B cell (primary cell): Measurements from ENCODE around the gene ZNF302. TPM values are rescaled to one million over a fixed set of nuclear protein-coding genes. Genes with fewer than 3 reads are reported as not detected.

ENCODE experiments used
- ATAC-seq: fragments of 200-7000 bp; cut with Tn5 transposase; one replicate; pipeline ENCODE4 v1.10.0; 2021; ENCODE audit warnings: low read depth, mild to moderate bottlenecking, moderate number of reproducible peaks, moderate library complexity
- CTCF ChIA-PET: fragments of 350-600 bp; sonication (Branson Sonifier 250); formaldehyde crosslinking; loops from one replicate; lab custom pipeline; 2021; ENCODE audit warnings: antibody characterized with exemption, inconsistent platforms; lab: Charles Lee
- POLR2A ChIA-PET: fragments of 350-600 bp; sonication (Branson Sonifier 250); formaldehyde crosslinking; loops from one replicate; lab custom pipeline; 2021; ENCODE audit warnings: antibody characterized with exemption; lab: Charles Lee
- DNase-seq: peaks from one replicate; pipeline ENCODE4 v3.0.0; 2013
- H2AFZ ChIP-seq: 2 replicates; pipeline ENCODE4 v1.6.1; 2012; ENCODE audit warnings: mild to moderate bottlenecking, low read depth, low read length; ENCODE audit not compliant: insufficient read depth, poor library complexity, severe bottlenecking
- H3K27ac ChIP-seq, 2 donors: 1 replicate in 1 of 2; 2 replicates in 1 of 2; pipeline ENCODE4 v1.5.1; 2012 to 2013; ENCODE audit warnings: low read length in 2 of 2, mild to moderate bottlenecking in 2 of 2, moderate library complexity in 1 of 2
- H3K27me3 ChIP-seq, 4 experiments: fragments of 200-600 bp in 1 of 4; sonication (generic) in 1 of 4; replicated peaks in 1 of 4; 1 replicate in 2 of 4; 2 replicates in 2 of 4; pipeline versions ENCODE4 v1.6.1 to v1.7.0; 2013 to 2016; ENCODE audit warnings: low read length in 3 of 4, mild to moderate bottlenecking in 2 of 4, mixed read lengths in 1 of 4, moderate library complexity in 1 of 4; ENCODE audit not compliant: insufficient read depth in 4 of 4, control insufficient read depth in 3 of 4; ENCODE audit errors: control extremely low read depth in 1 of 4
- H3K36me3 ChIP-seq, 2 experiments: replicated peaks in 1 of 2; 1 replicate in 1 of 2; 2 replicates in 1 of 2; pipeline versions ENCODE4 v1.6.1 to v1.7.1; 2013; ENCODE audit warnings: low read length in 1 of 2; ENCODE audit not compliant: insufficient read depth in 2 of 2, control insufficient read depth in 1 of 2; ENCODE audit errors: control extremely low read depth in 1 of 2, extremely low read depth in 1 of 2
- H3K4me1 ChIP-seq, 2 donors: fragments of 200-600 bp in 1 of 2; sonication (generic) in 1 of 2; 1 replicate in 1 of 2; 2 replicates in 1 of 2; pipeline versions ENCODE4 v1.5.1 to v1.6.1; 2013 to 2017; ENCODE audit warnings: low read length in 2 of 2; ENCODE audit not compliant: control insufficient read depth in 2 of 2, insufficient read depth in 2 of 2
- H3K4me2 ChIP-seq: replicated peaks from 2 replicates; pipeline ENCODE3; 2012; ENCODE audit warnings: mild to moderate bottlenecking, low read depth, low read length; ENCODE audit not compliant: poor library complexity, severe bottlenecking
- H3K4me3 ChIP-seq, 5 experiments: fragments of 200-600 bp in 1 of 5; sonication (generic) in 1 of 5; 1 replicate in 3 of 5; 2 replicates in 2 of 5; pipeline versions ENCODE4 v1.5.1 to v1.7.0; 2011 to 2016; ENCODE audit warnings: low read length in 4 of 5, mild to moderate bottlenecking in 4 of 5, low read depth in 2 of 5, control low read depth in 1 of 5, moderate library complexity in 1 of 5; ENCODE audit not compliant: insufficient read depth in 1 of 5; ENCODE audit errors: control extremely low read depth in 1 of 5, extremely low read depth in 1 of 5
- H3K79me2 ChIP-seq: fragments of 200-600 bp; sonication (generic); one replicate; pipeline ENCODE4 v1.6.0; 2016; ENCODE audit warnings: low read length; ENCODE audit not compliant: control insufficient read depth, insufficient read depth
- H3K9ac ChIP-seq: fragments of 200-600 bp; sonication (generic); 2 replicates; pipeline ENCODE4 v1.6.1; 2017; ENCODE audit warnings: mild to moderate bottlenecking, low read length, moderate library complexity
- H3K9me3 ChIP-seq, 3 donors: one replicate each; pipeline versions ENCODE4 v1.6.1 to v1.7.1; 2013; ENCODE audit warnings: low read length in 2 of 3; ENCODE audit not compliant: control insufficient read depth in 2 of 3, insufficient read depth in 1 of 3; ENCODE audit errors: control extremely low read depth in 1 of 3
- H4K20me1 ChIP-seq: 2 replicates; pipeline ENCODE4 v1.6.0; 2012; ENCODE audit warnings: mild to moderate bottlenecking, low read length; ENCODE audit not compliant: insufficient read depth, control insufficient read depth, poor library complexity, severe bottlenecking
- H3K27ac Mint-ChIP-seq: one replicate; pipeline ENCODE4 v1.8.0; 2021; ENCODE audit warnings: mixed read lengths
- H3K27me3 Mint-ChIP-seq: one replicate; pipeline ENCODE4 v1.8.0; 2021; ENCODE audit warnings: mixed read lengths
- H3K4me1 Mint-ChIP-seq: one replicate; pipeline ENCODE4 v1.8.0; 2021; ENCODE audit warnings: mixed read lengths
- H3K4me3 Mint-ChIP-seq: one replicate; pipeline ENCODE4 v1.8.0; 2021; ENCODE audit warnings: mixed read lengths
- H3K9me3 Mint-ChIP-seq: one replicate; pipeline ENCODE4 v1.8.0; 2022; ENCODE audit warnings: mixed read lengths; ENCODE audit not compliant: insufficient read depth
- CTCF ChIP-seq: fragments of 200-600 bp; IDR thresholded peaks from one replicate; pipeline ENCODE4 v1.8.0; 2022; ENCODE audit warnings: antibody characterized with exemption, mild to moderate bottlenecking
- EZH2 ChIP-seq: IDR thresholded peaks from 2 replicates; pipeline ENCODE4 v1.6.1; 2012; ENCODE audit warnings: borderline replicate concordance, low read depth, mild to moderate bottlenecking, moderate library complexity, low read length; ENCODE audit not compliant: insufficient read depth, poor library complexity, severe bottlenecking
- WGBS: methylation state at CpG from one replicate; pipeline ENCODE4 v1.1.5; 2013; ENCODE audit warnings: missing lambda C conversion rate; ENCODE audit not compliant: insufficient coverage; 5-methylcytosine and 5-hydroxymethylcytosine counted together
- intact Hi-C: fragments of 100-400 bp; cut with micrococcal nuclease; formaldehyde crosslinking; loops from one replicate; pipeline ENCODE4 v1.10.0; 2022
- polyA plus RNA-seq: library from polyadenylated mRNA; depleted of rRNA; stranded (reverse); fragments of >200 nt; gene quantifications from 2 replicates; pipeline ENCODE4 v1.2.3, GENCODE V29; 2012
- total RNA-seq, 2 donors: library from RNA; stranded (reverse); fragments of 120-200 nt in 1 of 2; gene quantifications; 1 replicate in 1 of 2; 2 replicates in 1 of 2; pipeline versions ENCODE4 v1.2.3 to v1.2.4, GENCODE V29; 2013 to 2022

The ZNF302 gene
- total and polyA plus RNA-seq, 2 donors (not counting 1 experiment from before 2014, with no cell fraction given), result 20.4 to 48.4 TPM

GRCh38 chr19:34669305-34669704 lies 8.2 kb upstream of the ZNF302 start:
- WGBS, result 94% methylated on average over 6 of the region's 7 CpGs
- peaks cover 4% of the 10 kb centered on the region for H3K4me1 Mint-ChIP-seq
- POLR2A ChIA-PET, result no interaction called here
- TF ChIP-seq EZH2 (no peak), CTCF (no peak)
- intact Hi-C loops, result no loop called here
- H3K9me3 ChIP-seq, result no peaks in the 10 kb centered on the region
- no peak overlapping the region for H3K4me3 Mint-ChIP-seq
- DNase-seq (no peak), ATAC-seq (no peak)
- no peaks in the 10 kb centered on the region for H3K79me2 ChIP-seq
- H3K9ac ChIP-seq, result no peak overlapping the region
- no peaks in the 10 kb centered on the region for H3K36me3 ChIP-seq
- no peak overlapping the region for H3K27ac ChIP-seq
- H3K9me3 Mint-ChIP-seq, result no peaks in the 10 kb centered on the region
- H3K27me3 Mint-ChIP-seq, result peaks cover 11% of the 10 kb centered on the region
- no peaks in the 10 kb centered on the region for H4K20me1 ChIP-seq
- H3K27ac Mint-ChIP-seq, result no peak overlapping the region
- H3K4me1 ChIP-seq, result peaks cover 0 to 5% of the 10 kb centered on the region in 2 donors
- H2AFZ ChIP-seq, result no peak overlapping the region
- CTCF ChIA-PET, result no interaction called here
- peaks cover 0 to 11% (median 0%) of the 10 kb centered on the region in 4 experiments for H3K27me3 ChIP-seq
- H3K4me3 ChIP-seq, result no peak overlapping the region
- no peak overlapping the region for H3K4me2 ChIP-seq

GRCh38 chr19:34671972-34672371 lies 5.5 kb upstream of the ZNF302 start:
- ATAC-seq (no peak), DNase-seq (no peak)
- intact Hi-C loops, result no loop called here
- no CpG with 5 or more reads among the region's 3 CpGs for WGBS
- Mint-ChIP-seq H3K9me3 (peaks cover 2% of the 10 kb centered on the region), H3K27ac (no peak overlapping the region), H3K4me1 (peaks cover 10% of the 10 kb centered on the region), H3K4me3 (no peak overlapping the region), H3K27me3 (peaks cover 14% of the 10 kb centered on the region)
- TF ChIP-seq EZH2 (no peak), CTCF (no peak)
- no peak overlapping the region for H2AFZ ChIP-seq
- H3K9me3 ChIP-seq, result peaks cover 0 to 9% (median 1%) of the 10 kb centered on the region in 3 donors
- H4K20me1 ChIP-seq, result no peaks in the 10 kb centered on the region
- no peaks in the 10 kb centered on the region for H3K79me2 ChIP-seq
- H3K9ac ChIP-seq, result no peak overlapping the region
- peaks cover 6 to 13% of the 10 kb centered on the region in 2 donors for H3K4me1 ChIP-seq
- H3K4me2 ChIP-seq, result no peak overlapping the region
- H3K27me3 ChIP-seq, result peaks cover 0 to 16% (median 0%) of the 10 kb centered on the region in 4 experiments
- no peak overlapping the region for H3K27ac ChIP-seq
- POLR2A ChIA-PET, result no interaction called here
- CTCF ChIA-PET, result interaction anchor here (1.2 kb wide), 1 partner anchor 33 kb away, joined by 3 read pairs; no protein-coding TSS in a partner anchor
- H3K4me3 ChIP-seq, result no peak overlapping the region
- H3K36me3 ChIP-seq, result no peaks in the 10 kb centered on the region
